Measurements from ENCODE around the gene CCDC57.
"Not testable (repeated sequence)": the region's sequence is repeated elsewhere in the genome, so short reads cannot be mapped to it uniquely, and the experiment has no call there.

The CCDC57 gene

DNA sequence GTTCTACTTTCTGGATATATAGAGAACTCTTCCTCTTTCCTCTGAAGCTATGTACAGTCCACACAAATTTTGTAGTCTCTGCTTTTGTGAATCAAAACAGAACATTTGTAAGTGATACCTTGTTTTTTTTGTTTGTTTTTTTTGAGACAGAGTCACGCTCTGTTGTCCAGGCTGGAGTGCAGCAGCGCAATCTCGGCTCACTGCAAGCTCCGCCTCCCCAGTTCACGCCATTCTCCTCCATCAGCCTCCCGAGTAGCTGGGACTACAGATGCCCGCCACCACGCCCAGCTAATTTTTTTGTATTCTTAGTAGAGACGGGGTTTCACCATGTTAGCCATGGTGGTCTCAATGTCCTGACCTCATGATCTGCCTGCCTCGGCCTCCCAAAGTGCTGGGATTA lies 72.7 kb downstream of the CCDC57 start:
- no CpG with 5 or more reads among the region's 10 CpGs for WGBS (ENCODE audit: extremely low coverage, insufficient coverage, low lambda C conversion rate)

DNA sequence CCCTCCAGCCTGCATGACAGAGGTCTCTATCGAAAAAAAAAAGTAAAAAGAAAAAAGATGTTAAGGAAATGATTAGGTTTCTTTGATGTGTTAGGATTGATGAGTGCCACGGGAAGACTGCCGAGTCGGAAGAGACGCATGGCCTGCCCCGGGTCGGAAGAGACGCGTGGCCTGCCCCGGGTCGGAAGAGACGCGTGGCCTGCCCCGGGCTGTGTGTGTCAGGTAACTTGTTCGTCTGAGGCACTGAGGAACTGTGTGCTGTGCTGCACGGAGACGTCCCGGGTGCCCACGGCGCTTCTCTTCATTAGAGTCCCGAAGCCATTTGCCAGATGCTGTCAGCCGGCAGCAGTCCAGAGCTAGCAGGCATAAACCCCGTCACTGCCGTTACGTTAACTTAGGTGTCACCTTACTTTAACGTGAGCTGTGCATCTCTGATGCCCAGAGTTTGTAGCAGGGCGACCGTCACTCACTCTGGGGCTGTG lies 74.1 kb downstream of the CCDC57 start:
- no peak overlapping the region for H3K4me2 ChIP-seq (ENCODE audit: low read length)

More for the DNA sequence above, 72.7 kb downstream of the CCDC57 start:
- H3K23ac ChIP-seq (ENCODE audit: low read length); H4K5ac ChIP-seq (ENCODE audit: low read length); H3K27me3 ChIP-seq (ENCODE audit: insufficient read depth, low read length, poor library complexity); H3K18ac ChIP-seq (ENCODE audit: low read length); H2BK120ac ChIP-seq (ENCODE audit: low read depth, low read length); H3K79me2 ChIP-seq (ENCODE audit: control insufficient read depth, insufficient read depth, low read length); H3K4ac ChIP-seq (ENCODE audit: low read depth, low read length); H3K56ac ChIP-seq (ENCODE audit: low read length); H3K36me3 ChIP-seq (ENCODE audit: control insufficient read depth, insufficient read depth, low read length); DNase-seq; H4K8ac ChIP-seq (ENCODE audit: low read depth, low read length); H3K9ac ChIP-seq (ENCODE audit: low read length); H3K4me3 ChIP-seq (ENCODE audit: low read length); H3K4me1 ChIP-seq (ENCODE audit: control insufficient read depth, low read depth, low read length); H3K27ac ChIP-seq (ENCODE audit: low read depth, low read length); H2AK5ac ChIP-seq (ENCODE audit: low read length); H2BK15ac ChIP-seq (replicated peaks; ENCODE audit: low read depth); H3K4me2 ChIP-seq (ENCODE audit: low read length); H2BK5ac ChIP-seq (ENCODE audit: low read length); H3K79me1 ChIP-seq (ENCODE audit: low read length): not testable (repeated sequence)

DNA sequence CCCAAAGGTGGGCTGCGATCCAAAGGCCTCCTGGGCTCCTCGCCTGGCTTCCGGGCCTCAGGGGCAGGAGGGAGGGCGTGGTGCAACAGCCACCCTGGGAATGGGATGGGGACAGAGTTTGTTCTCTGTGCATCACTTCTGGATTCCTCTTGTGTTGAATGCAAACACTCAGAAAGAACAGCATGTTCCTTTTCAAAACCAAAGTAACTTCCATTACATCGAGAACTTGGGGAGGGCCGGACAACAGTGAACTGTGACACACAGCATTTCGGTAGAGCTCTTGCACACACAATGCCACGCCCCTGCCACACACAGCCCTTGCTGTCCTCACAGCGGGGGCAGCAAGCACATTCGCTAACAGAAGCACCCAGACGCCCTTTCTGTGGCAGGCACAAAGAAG lies 78.5 kb downstream of the CCDC57 start:
- Histone ChIP-seq H3K79me1 (ENCODE audit: low read length) (no peaks in the 10 kb centered on the region), H4K5ac (ENCODE audit: low read length) (no peak overlapping the region), H3K36me3 (ENCODE audit: control insufficient read depth, insufficient read depth, low read length) (no peaks in the 10 kb centered on the region), H3K4me1 (ENCODE audit: control insufficient read depth, low read depth, low read length) (no peaks in the 10 kb centered on the region), H2AK5ac (ENCODE audit: low read length) (no peak overlapping the region), H2BK15ac (replicated peaks; ENCODE audit: low read depth) (no peak overlapping the region), H3K9ac (ENCODE audit: low read length) (no peak overlapping the region), H3K56ac (ENCODE audit: low read length) (no peak overlapping the region), H3K4me3 (ENCODE audit: low read length) (no peak overlapping the region), H4K8ac (ENCODE audit: low read depth, low read length) (no peak overlapping the region), H3K4ac (ENCODE audit: low read depth, low read length) (no peak overlapping the region), H2BK120ac (ENCODE audit: low read depth, low read length) (no peak overlapping the region), H2BK5ac (ENCODE audit: low read length) (no peak overlapping the region), H3K79me2 (ENCODE audit: control insufficient read depth, insufficient read depth, low read length) (no peaks in the 10 kb centered on the region), H3K18ac (ENCODE audit: low read length) (no peak overlapping the region), H3K23ac (ENCODE audit: low read length) (no peak overlapping the region), H3K27me3 (ENCODE audit: insufficient read depth, low read length, poor library complexity) (no peaks in the 10 kb centered on the region), H3K27ac (ENCODE audit: low read depth, low read length) (no peak overlapping the region), H3K4me2 (ENCODE audit: low read length) (no peak overlapping the region)
- no CpG with 5 or more reads among the region's 11 CpGs for WGBS (ENCODE audit: extremely low coverage, insufficient coverage, low lambda C conversion rate)
- DNase-seq: no peak

More for the DNA sequence above, 74.1 kb downstream of the CCDC57 start:
- Histone ChIP-seq H3K4me1 (ENCODE audit: control insufficient read depth, low read depth, low read length) (no peaks in the 10 kb centered on the region), H3K27ac (ENCODE audit: low read depth, low read length) (no peak overlapping the region), H3K4me3 (ENCODE audit: low read length) (no peak overlapping the region), H3K79me2 (ENCODE audit: control insufficient read depth, insufficient read depth, low read length) (no peaks in the 10 kb centered on the region), H3K23ac (ENCODE audit: low read length) (no peak overlapping the region), H4K5ac (ENCODE audit: low read length) (no peak overlapping the region), H3K79me1 (ENCODE audit: low read length) (no peaks in the 10 kb centered on the region), H2AK5ac (ENCODE audit: low read length) (no peak overlapping the region), H4K8ac (ENCODE audit: low read depth, low read length) (no peak overlapping the region), H3K4ac (ENCODE audit: low read depth, low read length) (no peak overlapping the region), H3K27me3 (ENCODE audit: insufficient read depth, low read length, poor library complexity) (no peaks in the 10 kb centered on the region), H3K18ac (ENCODE audit: low read length) (no peak overlapping the region), H2BK120ac (ENCODE audit: low read depth, low read length) (no peak overlapping the region), H2BK15ac (replicated peaks; ENCODE audit: low read depth) (no peak overlapping the region), H3K36me3 (ENCODE audit: control insufficient read depth, insufficient read depth, low read length) (no peaks in the 10 kb centered on the region), H3K9ac (ENCODE audit: low read length) (no peak overlapping the region), H3K56ac (ENCODE audit: low read length) (no peak overlapping the region), H2BK5ac (ENCODE audit: low read length) (no peak overlapping the region)
- no peak for DNase-seq
- no CpG with 5 or more reads among the region's 28 CpGs for WGBS (ENCODE audit: extremely low coverage, insufficient coverage, low lambda C conversion rate)

DNA sequence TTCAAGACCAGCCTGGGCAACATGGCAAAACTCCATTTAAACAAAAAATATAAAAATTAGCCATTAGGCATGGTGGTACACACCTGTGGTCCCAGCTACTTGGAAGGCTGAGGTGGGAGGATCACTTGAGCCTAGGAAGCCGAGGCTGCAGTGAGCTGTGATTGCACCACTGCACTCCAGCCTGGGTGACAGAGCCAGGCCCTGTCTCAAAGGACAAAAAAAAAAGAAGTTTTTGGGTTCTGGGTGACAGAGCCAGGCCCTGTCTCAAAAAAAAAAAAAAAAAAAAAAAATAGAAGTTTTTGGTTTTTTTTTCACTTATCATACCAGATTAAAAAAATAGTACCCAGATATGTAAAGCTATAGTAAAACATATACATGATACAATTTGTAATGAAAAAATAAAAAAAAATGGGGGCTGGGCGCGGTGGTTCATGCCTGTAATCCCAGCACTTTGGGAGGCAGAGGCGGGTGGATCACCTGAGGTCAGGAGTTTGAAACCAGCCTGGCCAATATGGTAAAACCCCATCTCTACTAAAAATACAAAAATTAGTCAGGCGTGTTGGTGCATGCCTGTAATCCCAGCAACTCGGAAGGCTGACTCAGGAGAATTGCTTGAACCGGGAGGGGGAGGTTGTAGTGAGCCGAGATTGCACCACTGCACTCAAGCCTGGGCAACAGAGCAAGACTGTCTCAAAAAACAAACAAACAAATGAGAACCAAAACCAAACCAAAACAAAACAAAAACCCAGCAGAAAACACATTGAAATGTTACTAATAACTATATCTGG lies 79.3 kb downstream of the CCDC57 start:
- not testable (repeated sequence) for H3K9ac ChIP-seq (ENCODE audit: low read length); H3K27me3 ChIP-seq (ENCODE audit: insufficient read depth, low read length, poor library complexity); H3K23ac ChIP-seq (ENCODE audit: low read length); H3K27ac ChIP-seq (ENCODE audit: low read depth, low read length); H4K5ac ChIP-seq (ENCODE audit: low read length); H2BK5ac ChIP-seq (ENCODE audit: low read length); H3K36me3 ChIP-seq (ENCODE audit: control insufficient read depth, insufficient read depth, low read length); H3K4ac ChIP-seq (ENCODE audit: low read depth, low read length); H3K56ac ChIP-seq (ENCODE audit: low read length); H3K4me3 ChIP-seq (ENCODE audit: low read length); H2AK5ac ChIP-seq (ENCODE audit: low read length); H3K79me2 ChIP-seq (ENCODE audit: control insufficient read depth, insufficient read depth, low read length); H3K4me1 ChIP-seq (ENCODE audit: control insufficient read depth, low read depth, low read length); H2BK120ac ChIP-seq (ENCODE audit: low read depth, low read length); DNase-seq; H3K18ac ChIP-seq (ENCODE audit: low read length); H3K79me1 ChIP-seq (ENCODE audit: low read length); H4K8ac ChIP-seq (ENCODE audit: low read depth, low read length); H3K4me2 ChIP-seq (ENCODE audit: low read length); H2BK15ac ChIP-seq (replicated peaks; ENCODE audit: low read depth)
- no CpG with 5 or more reads among the region's 8 CpGs for WGBS (ENCODE audit: extremely low coverage, insufficient coverage, low lambda C conversion rate)

DNA sequence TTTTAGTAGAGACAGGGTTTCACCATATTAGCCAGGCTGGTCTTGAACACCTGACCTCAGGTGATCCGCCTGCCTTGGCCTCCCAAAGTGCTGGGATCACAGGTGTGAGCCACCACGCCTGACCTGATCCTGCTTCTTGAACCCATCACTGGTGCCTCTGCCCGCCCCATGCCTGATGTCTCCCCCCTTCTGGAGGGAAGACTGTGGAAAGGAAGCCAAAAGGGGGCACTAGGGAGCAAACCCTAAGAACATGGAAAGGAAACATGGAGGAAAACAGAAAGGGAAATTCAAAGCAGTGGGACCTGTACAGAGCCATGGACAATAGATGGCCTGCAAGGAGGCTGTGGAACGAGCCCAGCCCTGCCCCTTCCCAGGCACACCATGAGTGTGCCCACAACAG lies 83.5 kb downstream of the CCDC57 start:
- no peak overlapping the region for H3K27ac ChIP-seq (ENCODE audit: low read depth, low read length)
- no peaks in the 10 kb centered on the region for H3K79me2 ChIP-seq (ENCODE audit: control insufficient read depth, insufficient read depth, low read length)
- no peaks in the 10 kb centered on the region for H3K79me1 ChIP-seq (ENCODE audit: low read length)
- no peak overlapping the region for H3K4me3 ChIP-seq (ENCODE audit: low read length)
- H3K56ac ChIP-seq (ENCODE audit: low read length): no peak overlapping the region
- DNase-seq: no peak
- no peak overlapping the region for H4K8ac ChIP-seq (ENCODE audit: low read depth, low read length)
- no peak overlapping the region for H2BK120ac ChIP-seq (ENCODE audit: low read depth, low read length)
- no peak overlapping the region for H3K4me2 ChIP-seq (ENCODE audit: low read length)
- H3K27me3 ChIP-seq (ENCODE audit: insufficient read depth, low read length, poor library complexity): no peaks in the 10 kb centered on the region
- H3K4ac ChIP-seq (ENCODE audit: low read depth, low read length): no peak overlapping the region
- no peaks in the 10 kb centered on the region for H3K36me3 ChIP-seq (ENCODE audit: control insufficient read depth, insufficient read depth, low read length)
- WGBS (ENCODE audit: extremely low coverage, insufficient coverage, low lambda C conversion rate): no CpG with 5 or more reads among the region's 4 CpGs
- H3K4me1 ChIP-seq (ENCODE audit: control insufficient read depth, low read depth, low read length): no peaks in the 10 kb centered on the region
- H2BK5ac ChIP-seq (ENCODE audit: low read length): no peak overlapping the region
- H2AK5ac ChIP-seq (ENCODE audit: low read length): no peak overlapping the region
- H3K9ac ChIP-seq (ENCODE audit: low read length): no peak overlapping the region
- H3K18ac ChIP-seq (ENCODE audit: low read length): no peak overlapping the region
- no peak overlapping the region for H3K23ac ChIP-seq (ENCODE audit: low read length)
- no peak overlapping the region for H2BK15ac ChIP-seq (replicated peaks; ENCODE audit: low read depth)
- no peak overlapping the region for H4K5ac ChIP-seq (ENCODE audit: low read length)

DNA sequence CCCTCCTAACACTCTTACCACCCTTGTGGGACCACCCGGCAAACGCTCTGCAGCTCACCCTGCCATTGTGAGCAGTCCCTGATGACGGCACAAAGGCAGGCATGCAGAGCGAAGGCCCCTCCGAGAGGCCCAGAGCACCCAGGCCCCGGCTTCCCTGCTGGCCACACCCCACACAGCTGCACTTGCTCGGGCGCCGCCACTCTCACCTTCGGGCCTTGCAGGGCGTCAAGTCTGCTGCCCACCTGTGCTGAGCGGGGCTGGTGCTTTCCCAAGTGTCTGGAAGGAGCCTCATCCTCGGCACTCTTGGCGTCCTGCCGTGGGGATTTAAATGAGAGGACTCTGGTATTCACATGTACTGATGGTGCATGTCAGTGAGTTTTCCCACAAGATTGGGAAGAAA lies 84.4 kb downstream of the CCDC57 start:
- no peak overlapping the region for H3K4me3 ChIP-seq (ENCODE audit: low read length)
- no peak overlapping the region for H3K56ac ChIP-seq (ENCODE audit: low read length)
- no peaks in the 10 kb centered on the region for H3K4me1 ChIP-seq (ENCODE audit: control insufficient read depth, low read depth, low read length)
- H4K5ac ChIP-seq (ENCODE audit: low read length): no peak overlapping the region
- no peak overlapping the region for H3K4ac ChIP-seq (ENCODE audit: low read depth, low read length)
- H3K79me1 ChIP-seq (ENCODE audit: low read length): no peaks in the 10 kb centered on the region
- H3K79me2 ChIP-seq (ENCODE audit: control insufficient read depth, insufficient read depth, low read length): no peaks in the 10 kb centered on the region
- no peak overlapping the region for H2AK5ac ChIP-seq (ENCODE audit: low read length)
- H2BK15ac ChIP-seq (replicated peaks; ENCODE audit: low read depth): no peak overlapping the region
- H2BK5ac ChIP-seq (ENCODE audit: low read length): no peak overlapping the region
- H3K36me3 ChIP-seq (ENCODE audit: control insufficient read depth, insufficient read depth, low read length): no peaks in the 10 kb centered on the region
- no peaks in the 10 kb centered on the region for H3K27me3 ChIP-seq (ENCODE audit: insufficient read depth, low read length, poor library complexity)
- no CpG with 5 or more reads among the region's 15 CpGs for WGBS (ENCODE audit: extremely low coverage, insufficient coverage, low lambda C conversion rate)
- H3K9ac ChIP-seq (ENCODE audit: low read length): no peak overlapping the region
- no peak overlapping the region for H3K18ac ChIP-seq (ENCODE audit: low read length)
- no peak overlapping the region for H3K27ac ChIP-seq (ENCODE audit: low read depth, low read length)
- no peak for DNase-seq
- H3K23ac ChIP-seq (ENCODE audit: low read length): no peak overlapping the region
- H2BK120ac ChIP-seq (ENCODE audit: low read depth, low read length): no peak overlapping the region
- no peak overlapping the region for H3K4me2 ChIP-seq (ENCODE audit: low read length)
- H4K8ac ChIP-seq (ENCODE audit: low read depth, low read length): no peak overlapping the region

Data from mesendoderm (in vitro differentiated cells).